MCF 10A (cell line): Measurements from ENCODE around the gene GNB1L. TPM values are rescaled to one million over a fixed set of nuclear protein-coding genes. Genes with fewer than 3 reads are reported as not detected.

Experiments
- BruUV-seq: library from RNA; stranded (reverse); fragments of 400-500 nt; replicated peaks from 2 replicates; lab custom pipeline; 2021; lab: Mats Ljungman, UMichigan
- CTCF ChIA-PET: fragments of 300-600 bp; sonication (Branson Sonifier 250); formaldehyde crosslinking; extraction: SDS; loops from one replicate; lab custom pipeline; 2021; ENCODE audit warnings: antibody characterized with exemption, inconsistent platforms; lab: Yijun Ruan, JAX
- POLR2A ChIA-PET: fragments of 300-600, 350-650 bp; sonication (Branson Sonifier 250); formaldehyde crosslinking; extraction: SDS; loops from one replicate; lab custom pipeline; 2020; ENCODE audit warnings: antibody characterized with exemption, inconsistent platforms; lab: Yijun Ruan, JAX
- DNase-seq: peaks from one replicate; pipeline ENCODE4 v3.0.0-alpha.2; 2018; ENCODE audit not compliant: unreplicated experiment
- H3K27ac Mint-ChIP-seq: one replicate; pipeline ENCODE4 v1.8.0; 2022; ENCODE audit warnings: mild to moderate bottlenecking, low read depth, mixed read lengths; ENCODE audit not compliant: unreplicated experiment
- H3K27me3 Mint-ChIP-seq: one replicate; pipeline ENCODE4 v1.8.0; 2022; ENCODE audit warnings: mixed read lengths; ENCODE audit not compliant: insufficient read depth, unreplicated experiment
- H3K36me3 Mint-ChIP-seq: one replicate; pipeline ENCODE4 v1.8.0; 2022; ENCODE audit warnings: mild to moderate bottlenecking, moderate library complexity, mixed read lengths; ENCODE audit not compliant: insufficient read depth, unreplicated experiment
- H3K4me1 Mint-ChIP-seq: one replicate; pipeline ENCODE4 v1.8.0; 2022; ENCODE audit warnings: mixed read lengths; ENCODE audit not compliant: insufficient read depth, unreplicated experiment
- H3K4me3 Mint-ChIP-seq: one replicate; pipeline ENCODE4 v1.8.0; 2022; ENCODE audit warnings: mild to moderate bottlenecking, moderate library complexity, mixed read lengths; ENCODE audit not compliant: unreplicated experiment
- H3K9me3 Mint-ChIP-seq: one replicate; pipeline ENCODE4 v1.8.0; 2022; ENCODE audit warnings: mixed read lengths; ENCODE audit not compliant: unreplicated experiment
- intact Hi-C: fragments of 100-400 bp; cut with micrococcal nuclease; formaldehyde crosslinking; loops from 2 replicates; pipeline ENCODE4 v1.14.1; 2022
- total RNA-seq: library from RNA; stranded (reverse); gene quantifications from 2 replicates; pipeline ENCODE4 v1.2.3, GENCODE V29; 2022
- TF ChIP-seq, protein P1 (sequence below): fragments of 200-600 bp; IDR thresholded peaks from one replicate; pipeline ENCODE4 v1.8.0; 2022; ENCODE audit warnings: antibody characterized with exemption, mild to moderate bottlenecking; ENCODE audit not compliant: unreplicated experiment

GNB1L gene
- total RNA-seq, 1 experiment from 2014 or later: 4.3 TPM

DNA sequence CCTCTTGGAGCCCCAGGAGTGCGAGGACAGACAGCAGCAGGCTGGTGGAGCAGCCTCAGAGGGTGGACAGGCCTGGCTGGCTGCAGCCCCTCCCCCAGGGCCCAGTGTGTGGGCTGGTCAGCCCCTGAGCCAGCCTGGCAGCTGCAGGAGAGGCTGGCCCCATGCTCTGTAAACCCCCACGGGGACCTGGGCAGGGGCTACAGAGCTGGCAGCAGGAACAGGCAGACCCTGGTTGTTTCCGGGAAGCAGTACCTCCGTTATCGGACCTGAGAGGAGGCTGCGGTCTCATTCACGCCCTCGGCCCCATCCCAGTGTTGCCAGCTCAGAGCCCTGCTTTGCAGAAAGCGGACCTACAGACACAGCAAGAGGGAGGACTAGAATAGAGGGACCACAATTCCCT lies 48.4 kb upstream of the GNB1L start:
- Mint-ChIP-seq H3K9me3 (no peaks in the 10 kb centered on the region), H3K4me1 (no peaks in the 10 kb centered on the region), H3K27me3 (no peaks in the 10 kb centered on the region), H3K36me3 (peaks cover 14% of the 10 kb centered on the region), H3K4me3 (no peak overlapping the region), H3K27ac (no peak overlapping the region)
- BruUV-seq: no TSS peak
- POLR2A ChIA-PET: no interaction called here
- CTCF ChIA-PET: interaction anchor here (1.3 to 4.0 kb wide), 4 partner anchors 8 to 173 kb away, joined by 3 to 9 read pairs (median 6); no protein-coding TSS in a partner anchor
- TF ChIP-seq, protein P1, sequence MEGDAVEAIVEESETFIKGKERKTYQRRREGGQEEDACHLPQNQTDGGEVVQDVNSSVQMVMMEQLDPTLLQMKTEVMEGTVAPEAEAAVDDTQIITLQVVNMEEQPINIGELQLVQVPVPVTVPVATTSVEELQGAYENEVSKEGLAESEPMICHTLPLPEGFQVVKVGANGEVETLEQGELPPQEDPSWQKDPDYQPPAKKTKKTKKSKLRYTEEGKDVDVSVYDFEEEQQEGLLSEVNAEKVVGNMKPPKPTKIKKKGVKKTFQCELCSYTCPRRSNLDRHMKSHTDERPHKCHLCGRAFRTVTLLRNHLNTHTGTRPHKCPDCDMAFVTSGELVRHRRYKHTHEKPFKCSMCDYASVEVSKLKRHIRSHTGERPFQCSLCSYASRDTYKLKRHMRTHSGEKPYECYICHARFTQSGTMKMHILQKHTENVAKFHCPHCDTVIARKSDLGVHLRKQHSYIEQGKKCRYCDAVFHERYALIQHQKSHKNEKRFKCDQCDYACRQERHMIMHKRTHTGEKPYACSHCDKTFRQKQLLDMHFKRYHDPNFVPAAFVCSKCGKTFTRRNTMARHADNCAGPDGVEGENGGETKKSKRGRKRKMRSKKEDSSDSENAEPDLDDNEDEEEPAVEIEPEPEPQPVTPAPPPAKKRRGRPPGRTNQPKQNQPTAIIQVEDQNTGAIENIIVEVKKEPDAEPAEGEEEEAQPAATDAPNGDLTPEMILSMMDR: no peak
- intact Hi-C loops: no loop called here
- DNase-seq: no peak

DNA sequence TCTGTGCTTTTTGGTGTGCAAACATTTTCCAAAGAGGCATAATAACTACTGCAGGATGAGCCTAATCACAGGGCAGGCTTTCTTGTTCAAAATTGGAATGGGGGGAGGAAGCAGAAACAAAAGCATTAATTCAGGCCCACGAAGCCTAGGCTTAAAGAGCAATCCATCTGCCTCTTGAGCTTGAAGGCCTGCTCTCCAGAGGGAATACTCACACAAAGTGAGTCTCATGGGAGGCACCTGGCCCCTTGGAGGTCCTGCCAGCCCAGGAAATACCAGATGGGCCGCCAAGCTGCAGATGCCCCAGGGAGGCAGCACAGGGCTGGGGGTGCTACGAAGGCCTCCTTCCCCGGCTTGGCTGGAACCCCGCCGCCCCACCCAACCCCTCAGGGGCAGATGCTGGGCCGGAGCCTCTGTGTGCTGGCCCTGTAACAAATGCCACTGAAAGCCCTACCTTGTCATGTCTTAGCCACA lies 47.6 kb upstream of the GNB1L start:
- TF ChIP-seq, protein P1: no peak
- ChIA-PET CTCF (interaction anchor here (0.6 to 4.0 kb wide), 5 partner anchors 9 to 172 kb away, joined by 3 to 19 read pairs (median 7); no protein-coding TSS in a partner anchor), POLR2A (no interaction called here)
- no peak for DNase-seq
- peaks cover 14% of the 10 kb centered on the region for H3K36me3 Mint-ChIP-seq
- H3K9me3 Mint-ChIP-seq: no peaks in the 10 kb centered on the region
- H3K4me3 Mint-ChIP-seq: no peak overlapping the region
- no peaks in the 10 kb centered on the region for H3K27me3 Mint-ChIP-seq
- H3K27ac Mint-ChIP-seq: no peak overlapping the region
- intact Hi-C loops: no loop called here
- no peaks in the 10 kb centered on the region for H3K4me1 Mint-ChIP-seq
- BruUV-seq: no TSS peak

DNA sequence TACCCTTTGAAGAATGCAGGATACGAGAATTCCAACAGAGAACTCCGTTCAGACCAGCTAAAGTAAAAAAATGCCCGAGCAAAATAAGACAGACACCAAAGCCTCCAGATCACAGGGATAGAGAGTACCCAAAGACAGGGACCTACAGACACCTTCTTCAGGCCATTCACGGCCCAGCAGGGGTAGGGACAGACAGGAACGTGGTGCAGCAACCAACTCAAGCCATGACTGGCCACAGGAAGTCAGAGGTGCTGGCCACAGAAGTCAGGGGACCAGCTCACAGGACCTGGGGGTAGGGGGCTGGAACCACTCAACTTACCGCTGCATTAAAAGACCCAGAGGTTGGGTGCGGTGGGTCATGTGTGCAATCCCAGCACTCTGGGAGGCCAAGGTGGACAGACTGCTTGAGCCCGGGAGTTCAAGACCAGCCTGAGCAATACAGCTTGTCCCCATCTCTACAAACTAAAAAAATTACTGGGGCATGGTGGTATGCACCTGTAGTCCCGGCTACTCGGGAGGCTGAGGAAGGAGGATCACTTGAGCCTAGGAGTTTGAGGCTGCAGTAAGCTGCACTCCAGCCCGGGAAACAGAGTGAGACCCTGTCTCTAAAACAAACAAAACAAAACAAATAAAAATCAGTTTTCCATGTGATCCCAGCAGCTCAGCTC lies 47.0 kb upstream of the GNB1L start:
- Mint-ChIP-seq H3K36me3 (peaks cover 8% of the 10 kb centered on the region), H3K4me3 (no peak overlapping the region), H3K27me3 (no peaks in the 10 kb centered on the region), H3K4me1 (no peaks in the 10 kb centered on the region), H3K9me3 (no peaks in the 10 kb centered on the region), H3K27ac (no peak overlapping the region)
- TF ChIP-seq, protein P1: no peak
- no TSS peak for BruUV-seq
- ChIA-PET CTCF (interaction anchor here (0.6 to 4.0 kb wide), 7 partner anchors 8 to 234 kb away, joined by 3 to 19 read pairs (median 5); no protein-coding TSS in a partner anchor), POLR2A (no interaction called here)
- intact Hi-C loops: no loop called here
- DNase-seq: no peak

DNA sequence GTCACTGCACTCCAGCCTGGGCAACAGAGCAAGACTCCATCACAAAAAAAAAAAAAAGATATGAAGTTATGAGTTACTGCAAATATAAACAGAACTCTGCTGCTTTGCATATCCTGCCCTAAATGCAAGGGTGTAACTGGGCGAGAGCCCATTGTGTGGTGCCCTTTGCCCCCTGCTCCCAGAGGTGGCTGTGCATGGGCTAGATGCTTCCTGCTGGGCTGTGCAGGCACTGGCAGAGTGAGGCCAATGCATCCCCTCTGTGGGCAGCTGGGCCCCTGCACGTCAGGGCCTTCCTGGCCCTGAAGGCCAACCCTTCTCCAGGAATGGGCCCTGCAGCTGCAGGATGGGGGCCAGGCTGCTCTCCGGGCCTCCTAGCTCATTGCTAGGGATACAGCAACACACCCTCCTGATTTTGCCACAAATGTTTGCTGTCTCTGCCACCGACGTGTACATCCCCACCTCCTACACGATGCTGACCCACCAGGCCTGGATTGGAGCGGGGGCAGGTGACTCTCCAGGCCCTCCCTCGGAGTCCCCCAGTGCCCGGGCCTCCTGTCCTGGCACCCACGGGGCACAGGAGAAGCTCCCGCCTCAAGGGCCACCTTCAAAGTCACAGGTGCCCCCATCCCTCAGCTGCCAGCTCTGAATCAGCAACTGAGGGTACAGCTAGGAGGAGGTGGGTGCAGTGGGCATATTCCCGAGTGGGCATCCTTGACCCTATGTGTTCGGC lies 46.2 kb upstream of the GNB1L start:
- Mint-ChIP-seq H3K9me3 (no peaks in the 10 kb centered on the region), H3K27ac (no peak overlapping the region), H3K4me1 (no peaks in the 10 kb centered on the region), H3K27me3 (no peaks in the 10 kb centered on the region), H3K4me3 (no peak overlapping the region), H3K36me3 (peaks cover 9% of the 10 kb centered on the region)
- ChIA-PET POLR2A (no interaction called here), CTCF (interaction anchor here (0.6 to 4.0 kb wide), 8 partner anchors 9 to 233 kb away, joined by 3 to 19 read pairs (median 4); no protein-coding TSS in a partner anchor)
- BruUV-seq: no TSS peak
- TF ChIP-seq, protein P1: no peak
- no peak for DNase-seq
- intact Hi-C loops: no loop called here
